Measurements from ENCODE around the gene ACP6.

The ACP6 gene

DNA sequence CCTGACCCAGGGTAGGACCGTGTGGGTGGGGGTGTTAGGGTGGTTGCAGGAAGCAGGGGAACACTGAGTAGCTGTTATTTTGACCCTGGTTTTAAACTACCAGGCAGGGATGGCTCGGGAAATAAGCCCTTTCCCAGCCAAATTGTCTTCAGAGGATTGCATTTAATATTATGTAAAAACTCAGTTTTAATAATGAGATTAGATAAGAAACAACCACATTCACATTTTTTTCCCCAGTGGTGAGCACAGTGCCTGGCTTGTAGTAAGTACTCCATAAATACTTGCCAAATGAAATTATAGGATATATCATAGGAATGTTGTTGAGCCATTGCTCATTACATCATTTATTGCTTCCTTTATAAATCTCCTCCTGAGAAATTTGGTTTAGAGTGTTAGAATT, 3.1 kb upstream of the ACP6 start:
- no peak overlapping the region for H3K4me3 ChIP-seq (ENCODE audit: control insufficient read depth, low read depth, low read length)
- TF ChIP-seq, protein P1, sequence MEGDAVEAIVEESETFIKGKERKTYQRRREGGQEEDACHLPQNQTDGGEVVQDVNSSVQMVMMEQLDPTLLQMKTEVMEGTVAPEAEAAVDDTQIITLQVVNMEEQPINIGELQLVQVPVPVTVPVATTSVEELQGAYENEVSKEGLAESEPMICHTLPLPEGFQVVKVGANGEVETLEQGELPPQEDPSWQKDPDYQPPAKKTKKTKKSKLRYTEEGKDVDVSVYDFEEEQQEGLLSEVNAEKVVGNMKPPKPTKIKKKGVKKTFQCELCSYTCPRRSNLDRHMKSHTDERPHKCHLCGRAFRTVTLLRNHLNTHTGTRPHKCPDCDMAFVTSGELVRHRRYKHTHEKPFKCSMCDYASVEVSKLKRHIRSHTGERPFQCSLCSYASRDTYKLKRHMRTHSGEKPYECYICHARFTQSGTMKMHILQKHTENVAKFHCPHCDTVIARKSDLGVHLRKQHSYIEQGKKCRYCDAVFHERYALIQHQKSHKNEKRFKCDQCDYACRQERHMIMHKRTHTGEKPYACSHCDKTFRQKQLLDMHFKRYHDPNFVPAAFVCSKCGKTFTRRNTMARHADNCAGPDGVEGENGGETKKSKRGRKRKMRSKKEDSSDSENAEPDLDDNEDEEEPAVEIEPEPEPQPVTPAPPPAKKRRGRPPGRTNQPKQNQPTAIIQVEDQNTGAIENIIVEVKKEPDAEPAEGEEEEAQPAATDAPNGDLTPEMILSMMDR (IDR thresholded peaks at IDR 0.05; ENCODE audit: control insufficient read depth, insufficient read depth, low read depth, low read length, missing control alignments) = no peak
- peak; percentile 32 for DNase-seq (ENCODE audit: low read depth)

DNA sequence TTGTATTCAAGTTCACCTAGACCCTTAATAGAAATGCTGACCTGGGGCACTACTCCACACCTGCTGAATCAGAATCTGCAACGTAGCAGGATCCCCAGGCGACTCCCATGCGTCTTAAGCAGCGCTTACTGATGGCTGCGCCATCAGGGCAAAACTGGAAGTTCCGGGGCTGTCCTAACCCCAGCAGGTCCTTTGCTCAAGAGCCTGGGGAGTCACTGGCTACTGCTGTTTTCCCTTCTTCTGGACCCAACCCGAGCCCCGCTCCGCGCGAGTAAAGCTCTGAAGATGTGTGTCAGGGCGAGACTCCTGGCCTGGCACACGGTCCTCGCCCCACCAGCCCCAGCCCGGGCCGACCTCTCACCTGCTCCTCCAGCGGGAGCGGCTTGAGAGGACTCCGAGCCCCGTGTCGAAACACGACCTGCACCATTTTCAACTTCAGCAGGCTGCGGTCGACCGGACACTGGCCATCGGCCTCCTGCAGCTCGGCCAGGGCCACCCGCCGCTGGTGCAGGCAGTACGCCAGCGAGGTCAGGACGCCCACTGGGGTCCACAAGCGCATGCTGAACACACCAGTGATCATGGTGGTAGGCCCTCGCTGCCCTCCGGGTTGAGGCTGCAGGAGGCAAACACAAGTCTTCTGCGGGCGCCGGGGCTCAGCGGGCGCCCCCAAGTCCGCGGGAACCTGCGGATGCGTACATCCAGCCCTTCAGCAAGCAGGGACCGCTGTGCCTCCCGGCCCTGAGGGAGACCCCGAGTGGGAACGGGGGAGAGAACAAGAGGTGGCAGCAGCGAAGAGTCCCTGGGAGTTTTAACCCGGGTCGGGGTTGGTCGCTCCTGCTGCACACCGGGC, 630 bp downstream of the ACP6 start:
- TF ChIP-seq, protein P1 (IDR thresholded peaks at IDR 0.05; ENCODE audit: control insufficient read depth, insufficient read depth, low read depth, low read length, missing control alignments) = no peak
- no peak for DNase-seq (ENCODE audit: low read depth)
- peak overlapping the region; percentile 87 for H3K4me3 ChIP-seq (ENCODE audit: control insufficient read depth, low read depth, low read length)

DNA sequence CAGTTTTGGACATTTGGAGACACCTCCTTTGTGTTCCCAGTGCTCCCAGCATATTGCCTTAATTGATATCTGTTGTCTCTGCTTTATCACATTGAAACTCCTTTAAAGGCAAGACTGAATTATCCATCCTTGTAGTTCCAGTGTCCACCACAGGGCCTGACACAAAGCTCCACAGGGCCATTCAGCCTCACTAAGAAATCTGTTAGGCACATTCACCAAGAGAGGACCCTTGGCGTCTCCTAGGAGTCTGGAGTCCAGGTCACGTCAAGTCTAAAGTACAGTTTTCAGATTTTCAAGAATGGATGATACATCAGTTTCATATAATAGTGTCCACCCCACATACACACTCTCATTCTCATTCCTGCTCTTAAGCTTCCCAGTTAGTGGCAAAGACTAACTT, 4.8 kb downstream of the ACP6 start:
- no peak overlapping the region for H3K4me3 ChIP-seq (ENCODE audit: control insufficient read depth, low read depth, low read length)
- TF ChIP-seq, protein P1 (IDR thresholded peaks at IDR 0.05; ENCODE audit: control insufficient read depth, insufficient read depth, low read depth, low read length, missing control alignments) = peak; percentile 17
- no peak for DNase-seq (ENCODE audit: low read depth)

DNA sequence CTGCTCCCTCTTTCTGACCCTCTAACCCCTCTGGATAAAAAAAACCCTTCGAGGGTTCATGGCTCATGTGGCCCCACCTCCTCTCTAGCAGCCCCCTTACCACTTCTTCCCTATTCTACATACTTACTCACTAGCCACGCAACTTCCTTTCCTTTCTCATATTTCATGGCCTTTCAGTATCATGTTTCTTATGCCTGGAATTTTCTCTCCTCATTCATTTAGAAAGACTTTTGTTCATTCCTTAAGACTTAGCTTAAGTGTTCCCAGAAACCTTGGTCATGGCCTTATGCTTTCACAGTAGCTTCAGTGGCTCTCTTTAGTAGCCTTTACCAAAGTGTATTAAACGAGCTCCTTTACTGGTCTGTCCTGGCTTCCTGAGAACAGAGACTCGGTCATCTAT, 6.1 kb downstream of the ACP6 start:
- H3K4me3 ChIP-seq (ENCODE audit: control insufficient read depth, low read depth, low read length) = no peak overlapping the region
- DNase-seq (ENCODE audit: low read depth) = no peak
- TF ChIP-seq, protein P1 (IDR thresholded peaks at IDR 0.05; ENCODE audit: control insufficient read depth, insufficient read depth, low read depth, low read length, missing control alignments) = no peak

DNA sequence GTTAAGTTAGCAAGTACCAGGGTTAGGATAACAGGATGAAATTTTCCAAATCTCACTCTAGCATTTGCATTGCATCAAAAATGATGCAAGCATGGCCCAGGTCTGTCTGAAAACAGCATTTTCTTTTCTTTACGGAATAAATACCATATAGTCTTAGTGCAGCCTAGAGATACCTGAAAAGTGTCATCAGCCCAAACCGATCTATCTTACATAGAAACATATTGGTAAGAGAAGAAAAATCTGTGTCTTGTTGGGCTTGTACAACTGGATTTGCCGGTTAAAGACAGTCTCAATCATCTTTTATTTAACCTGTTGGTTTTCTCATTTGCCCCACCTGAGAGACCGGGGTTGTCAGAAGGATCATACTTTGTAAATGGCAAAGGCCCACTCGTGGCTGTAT, 15.8 kb downstream of the ACP6 start:
- TF ChIP-seq, protein P1 (IDR thresholded peaks at IDR 0.05; ENCODE audit: control insufficient read depth, insufficient read depth, low read depth, low read length, missing control alignments) = no peak
- DNase-seq (ENCODE audit: low read depth) = no peak
- H3K4me3 ChIP-seq (ENCODE audit: control insufficient read depth, low read depth, low read length) = no peak overlapping the region

DNA sequence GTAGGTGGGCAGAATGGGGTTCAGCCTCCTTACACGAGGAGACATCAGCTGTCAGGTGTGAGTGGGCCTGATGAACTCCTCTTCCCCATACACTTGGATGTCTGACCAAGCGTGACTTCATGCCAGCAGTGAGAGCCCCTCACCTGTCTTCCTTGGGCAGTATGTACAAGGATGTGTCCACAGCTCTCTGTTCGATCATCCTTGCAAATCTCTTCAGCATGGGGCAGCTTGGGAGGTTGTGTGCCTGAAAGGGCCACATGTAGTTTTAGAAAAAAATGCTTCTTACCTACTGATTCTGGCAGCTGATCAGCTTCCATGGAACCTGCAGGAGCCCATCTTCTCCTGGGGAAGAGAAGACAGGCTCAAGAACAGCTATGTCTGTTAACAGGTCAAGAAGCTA, 18.0 kb downstream of the ACP6 start:
- TF ChIP-seq, protein P1 (IDR thresholded peaks at IDR 0.05; ENCODE audit: control insufficient read depth, insufficient read depth, low read depth, low read length, missing control alignments) = no peak
- H3K4me3 ChIP-seq (ENCODE audit: control insufficient read depth, low read depth, low read length) = no peak overlapping the region
- DNase-seq (ENCODE audit: low read depth) = no peak
